ENCODE results near the gene BOLA1. TPM values are rescaled to one million over a fixed set of nuclear protein-coding genes. Genes with fewer than 3 reads are reported as not detected.

The BOLA1 gene
- total RNA-seq, 2 donors from 2014 or later = 9.6 to 35.5 TPM

GRCh38 chr1:149916898-149917252, 17.5 kb downstream of the BOLA1 start:
- Histone ChIP-seq H3K4me1 (peaks cover 6% of the 10 kb centered on the region), H3K9me3 (no peaks in the 10 kb centered on the region), H3K27me3 (no peaks in the 10 kb centered on the region), H3K36me3 (replicated peaks in 1 of 2; ENCODE audit: insufficient read depth in 1 of 2, low read depth in 2 of 2) (no peaks in the 10 kb centered on the region), H3K27ac (no peak overlapping the region), H3K4me3 (no peak overlapping the region)
- ATAC-seq = no peak
- intact Hi-C loops (cut with DNase I) = no loop called here
- DNase-seq = peak in 1 of 4 donors; percentile 7
- TF ChIP-seq CTCF (IDR thresholded peaks at IDR 0.05) (no peak), POLR2A (IDR thresholded peaks at IDR 0.05) (no peak)
- WGBS, 2 donors = 20 to 27% methylated on average over 10 of the region's 10 CpGs

- Histone ChIP-seq H3K36me3 (replicated peaks in 1 of 2; ENCODE audit: insufficient read depth in 1 of 2, low read depth in 2 of 2) (peaks cover 0 to 3% of the 10 kb centered on the region in 2 donors), H3K27ac (no peak within 1 kb of the TSS), H3K4me1 (peaks cover 6% of the 10 kb centered on the region), H3K4me3 (no peak within 1 kb of the TSS), H3K9me3 (no peaks in the 10 kb centered on the region), H3K27me3 (no peaks in the 10 kb centered on the region)
- intact Hi-C loops (cut with DNase I) = no loop called here
- WGBS, 2 donors = 1 to 4% methylated on average over 23 to 24 of the region's 24 CpGs
- peak in 2 of 4 donors; percentile 32 to 46 for DNase-seq
- no peak for TF ChIP-seq POLR2A (IDR thresholded peaks at IDR 0.05)
- no peak for TF ChIP-seq CTCF (IDR thresholded peaks at IDR 0.05)
- ATAC-seq = peak; percentile 25
Observed at GRCh38 chr1:149917571-149918144, 18.3 kb downstream of the BOLA1 start, which contains the start of gene SV2A. SV2A (minus strand) TSS chr1:149917844; CDS start chr1:149913840, 4,004 bp downstream.

- Histone ChIP-seq H3K9me3 (no peaks in the 10 kb centered on the region), H3K4me1 (peaks cover 22% of the 10 kb centered on the region), H3K36me3 (replicated peaks in 1 of 2; ENCODE audit: insufficient read depth in 1 of 2, low read depth in 2 of 2) (peaks cover 0 to 24% of the 10 kb centered on the region in 2 donors), H3K27ac (no peak overlapping the region), H3K4me3 (no peak overlapping the region), H3K27me3 (no peaks in the 10 kb centered on the region)
- intact Hi-C loops (cut with DNase I) = no loop called here
- ATAC-seq = no peak
- DNase-seq = no peak
- WGBS, 2 donors = 89% methylated on average over 10 of the region's 10 CpGs
- TF ChIP-seq CTCF (IDR thresholded peaks at IDR 0.05) = no peak
- no peak for TF ChIP-seq POLR2A (IDR thresholded peaks at IDR 0.05)
Observed at GRCh38 chr1:149923626-149924025, 24.3 kb downstream of the BOLA1 start.

GRCh38 chr1:149925345-149925744, 26.0 kb downstream of the BOLA1 start:
- no peaks in the 10 kb centered on the region for H3K9me3 ChIP-seq
- no peaks in the 10 kb centered on the region for H3K27me3 ChIP-seq
- no peak overlapping the region for H3K4me3 ChIP-seq
- intact Hi-C loops (cut with DNase I) = no loop called here
- DNase-seq (no peak), ATAC-seq (no peak)
- H3K4me1 ChIP-seq = peaks cover 24% of the 10 kb centered on the region
- TF ChIP-seq CTCF (IDR thresholded peaks at IDR 0.05) (no peak), POLR2A (IDR thresholded peaks at IDR 0.05) (no peak)
- peaks cover 0 to 24% of the 10 kb centered on the region in 2 donors for H3K36me3 ChIP-seq (replicated peaks in 1 of 2; ENCODE audit: insufficient read depth in 1 of 2, low read depth in 2 of 2)
- no peak overlapping the region for H3K27ac ChIP-seq
- WGBS, 2 donors = 69 to 76% methylated on average over 3 of the region's 3 CpGs

GRCh38 chr1:149925751-149926150, 26.4 kb downstream of the BOLA1 start:
- Histone ChIP-seq H3K27ac (no peak overlapping the region), H3K4me3 (no peak overlapping the region), H3K36me3 (replicated peaks in 1 of 2; ENCODE audit: insufficient read depth in 1 of 2, low read depth in 2 of 2) (peaks cover 0 to 24% of the 10 kb centered on the region in 2 donors), H3K4me1 (peaks cover 24% of the 10 kb centered on the region), H3K27me3 (no peaks in the 10 kb centered on the region), H3K9me3 (no peaks in the 10 kb centered on the region)
- WGBS, 2 donors = 87 to 88% methylated on average over 2 of the region's 2 CpGs
- ATAC-seq = no peak
- intact Hi-C loops (cut with DNase I) = no loop called here
- TF ChIP-seq CTCF (IDR thresholded peaks at IDR 0.05) (no peak), POLR2A (IDR thresholded peaks at IDR 0.05) (no peak)
- no peak for DNase-seq
